Activated CD4-positive, alpha-beta T cell treated with anti-CD3 and anti-CD28 coated beads for 36 hours (primary cell): ENCODE data around the gene TNFRSF14. TPM values are rescaled to one million over a fixed set of nuclear protein-coding genes. Genes with fewer than 3 reads are reported as not detected.
A peak's percentile ranks its signal among the peaks of the same experiment; 100 is the strongest.

Source experiments
- ATAC-seq: fragments of 200-7000 bp; cut with Tn5 transposase; one replicate; pipeline ENCODE4 v1.10.0; 2021; ENCODE audit warnings: mild to moderate bottlenecking, moderate library complexity
- CTCF ChIA-PET: fragments of 350-600 bp; sonication (Branson Sonifier 250); formaldehyde crosslinking; loops from one replicate; lab custom pipeline; 2021; ENCODE audit warnings: antibody characterized with exemption; lab: Charles Lee
- POLR2A ChIA-PET: fragments of 350-600 bp; sonication (Branson Sonifier 250); formaldehyde crosslinking; loops from one replicate; lab custom pipeline; 2021; ENCODE audit warnings: antibody characterized with exemption, inconsistent platforms; lab: Charles Lee
- DNase-seq: peaks from one replicate; pipeline ENCODE4 v3.0.0-alpha.2; 2020
- H3K27ac Mint-ChIP-seq: one replicate; pipeline ENCODE4 v1.8.0; 2021; ENCODE audit warnings: mixed read lengths
- H3K27me3 Mint-ChIP-seq: one replicate; pipeline ENCODE4 v1.8.0; 2021; ENCODE audit warnings: mixed read lengths
- H3K36me3 Mint-ChIP-seq: one replicate; pipeline ENCODE4 v1.8.0; 2021; ENCODE audit warnings: low read depth, mixed read lengths
- H3K4me1 Mint-ChIP-seq: one replicate; pipeline ENCODE4 v1.8.0; 2021; ENCODE audit warnings: mixed read lengths
- H3K4me3 Mint-ChIP-seq: one replicate; pipeline ENCODE4 v1.8.0; 2021; ENCODE audit warnings: mild to moderate bottlenecking, moderate library complexity, mixed read lengths
- H3K9me3 Mint-ChIP-seq: one replicate; pipeline ENCODE4 v1.8.0; 2021; ENCODE audit warnings: low read depth, mixed read lengths
- intact Hi-C, 2 experiments: fragments of 100-400 bp; cut with DNase I in 1 of 2; cut with micrococcal nuclease in 1 of 2; formaldehyde crosslinking; loops; one replicate each; pipeline versions ENCODE4 v1.14.2 to v1.15.1; 2022 to 2024; cut with DNase I, micrococcal nuclease
- total RNA-seq, 2 experiments: library from RNA; stranded (reverse); gene quantifications; one replicate each; pipeline ENCODE4 v1.2.3, GENCODE V29; 2021

TNFRSF14 gene
- total RNA-seq, 2 experiments from 2014 or later = 135 to 145 TPM

DNA sequence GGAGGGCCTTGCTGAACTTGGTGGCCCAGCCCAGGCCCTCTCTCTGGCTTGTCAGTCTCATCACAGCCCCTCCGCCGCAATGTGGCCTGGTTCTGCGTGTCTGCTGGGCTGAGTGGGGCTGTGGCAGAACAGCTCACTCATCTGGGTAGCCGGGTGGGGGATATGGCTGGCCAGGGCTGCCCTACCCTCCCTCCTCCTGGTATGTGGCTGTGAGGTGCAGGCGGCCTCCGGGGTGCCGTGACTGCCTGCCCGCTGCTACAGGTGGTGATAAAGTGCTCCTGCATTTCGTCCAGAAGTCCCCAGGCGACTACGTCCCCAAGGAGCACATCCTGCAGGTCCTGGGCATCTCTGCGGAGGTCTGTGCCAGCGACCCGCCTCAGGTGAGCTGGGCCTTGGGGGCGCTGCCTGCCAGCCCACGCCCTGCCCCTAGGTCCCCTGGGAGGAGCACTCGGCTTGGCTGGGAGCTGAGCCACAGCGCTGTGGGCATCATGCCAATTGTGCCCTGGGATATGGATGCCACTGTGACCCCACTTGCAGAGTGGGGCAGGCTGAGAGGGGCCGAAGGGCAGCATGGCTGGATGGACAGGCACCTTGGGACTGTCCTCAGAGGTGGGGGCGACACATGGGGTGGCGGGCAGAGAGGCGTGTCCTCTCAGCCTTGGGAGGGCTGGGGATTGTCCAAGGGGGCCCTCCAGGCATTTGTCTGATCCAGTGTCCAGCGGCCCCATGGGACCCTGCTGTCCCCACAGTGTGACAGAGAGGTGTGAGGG, 32.7 kb downstream of the TNFRSF14 start:
- no peak for ATAC-seq
- no peak for DNase-seq
- ChIA-PET CTCF (interaction anchor here (0.7 kb wide), 1 partner anchor 92 kb away, joined by 3 read pairs; no protein-coding TSS in a partner anchor), POLR2A (no interaction called here)
- Mint-ChIP-seq H3K9me3 (no peaks in the 10 kb centered on the region), H3K36me3 (peaks cover 12% of the 10 kb centered on the region), H3K4me1 (peaks cover 22% of the 10 kb centered on the region), H3K4me3 (peak overlapping the region; percentile 82), H3K27me3 (no peaks in the 10 kb centered on the region), H3K27ac (no peak overlapping the region)
- intact Hi-C loops = loop anchor here in 1 of 2 experiments (5.0 to 10.0 kb wide), 2 partner anchors 334 to 1183 kb away; partner anchors contain the start of gene SMIM1

- intact Hi-C loops = loop anchor here in 1 of 2 experiments (5.0 to 10.0 kb wide), 2 partner anchors 335 to 1183 kb away; partner anchors contain the start of gene SMIM1
- Mint-ChIP-seq H3K27ac (no peak overlapping the region), H3K27me3 (no peaks in the 10 kb centered on the region), H3K4me1 (peaks cover 14% of the 10 kb centered on the region), H3K9me3 (no peaks in the 10 kb centered on the region), H3K36me3 (peaks cover 6% of the 10 kb centered on the region), H3K4me3 (no peak overlapping the region)
- CTCF ChIA-PET = interaction anchor here (0.6 to 0.9 kb wide), 2 partner anchors 41 to 81 kb away, joined by 3 read pairs; no protein-coding TSS in a partner anchor
- no peak for DNase-seq
- no peak for ATAC-seq
- POLR2A ChIA-PET = no interaction called here
These were observed 33.5 kb downstream of the TNFRSF14 start for GRCh38 chr1:2589431-2590232.

DNA sequence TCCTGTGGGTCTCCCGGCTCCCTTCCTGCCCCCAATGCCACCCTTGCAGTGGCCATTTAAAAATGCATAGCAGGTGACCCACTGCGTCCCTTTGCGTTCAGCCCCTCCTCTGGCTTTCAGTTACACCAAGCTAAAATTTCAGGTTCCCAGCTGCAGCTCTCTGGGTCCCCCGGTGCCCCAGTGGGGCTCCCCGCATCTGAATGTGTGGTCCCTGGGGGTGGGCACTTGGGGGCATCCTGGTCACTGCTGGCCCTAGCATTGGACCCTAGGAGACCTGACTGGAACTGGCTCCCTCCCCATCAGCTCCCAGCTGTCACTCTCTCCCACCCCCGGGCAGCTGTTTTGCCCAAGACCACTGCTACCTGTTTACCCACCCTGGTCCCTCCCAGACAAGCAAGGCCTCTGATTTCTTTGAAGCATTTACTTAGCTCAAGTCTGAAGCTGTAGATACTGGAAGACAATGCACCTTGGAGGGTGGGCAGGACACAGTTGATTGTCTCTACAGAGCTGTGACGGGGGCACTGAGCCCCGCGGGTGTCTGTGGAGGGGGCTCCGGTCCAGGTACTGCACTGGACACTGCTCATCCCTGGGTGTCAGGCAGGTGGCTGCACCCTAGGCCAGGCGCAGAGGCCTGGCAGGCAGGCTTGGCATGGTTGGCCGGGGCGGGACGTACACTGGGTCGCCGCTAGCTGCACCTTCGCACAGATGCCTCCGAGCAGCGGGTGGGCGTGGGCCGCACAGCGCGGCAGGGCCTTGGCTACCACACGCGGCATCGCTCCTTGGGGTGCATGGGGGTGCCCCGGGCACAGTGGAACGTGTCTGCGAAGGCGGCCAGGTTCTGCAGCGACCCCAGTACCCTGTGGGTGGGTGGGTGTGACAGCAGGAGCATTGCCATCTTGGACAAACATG, 34.3 kb downstream of the TNFRSF14 start:
- ATAC-seq (no peak), DNase-seq (no peak)
- Mint-ChIP-seq H3K27ac (no peak overlapping the region), H3K9me3 (no peaks in the 10 kb centered on the region), H3K27me3 (no peaks in the 10 kb centered on the region), H3K4me3 (no peak overlapping the region), H3K4me1 (peaks cover 8% of the 10 kb centered on the region), H3K36me3 (peaks cover 3% of the 10 kb centered on the region)
- intact Hi-C loops = no loop called here
- ChIA-PET CTCF (interaction anchor here (0.9 kb wide), 1 partner anchor 42 kb away, joined by 3 read pairs; no protein-coding TSS in a partner anchor), POLR2A (no interaction called here)

DNA sequence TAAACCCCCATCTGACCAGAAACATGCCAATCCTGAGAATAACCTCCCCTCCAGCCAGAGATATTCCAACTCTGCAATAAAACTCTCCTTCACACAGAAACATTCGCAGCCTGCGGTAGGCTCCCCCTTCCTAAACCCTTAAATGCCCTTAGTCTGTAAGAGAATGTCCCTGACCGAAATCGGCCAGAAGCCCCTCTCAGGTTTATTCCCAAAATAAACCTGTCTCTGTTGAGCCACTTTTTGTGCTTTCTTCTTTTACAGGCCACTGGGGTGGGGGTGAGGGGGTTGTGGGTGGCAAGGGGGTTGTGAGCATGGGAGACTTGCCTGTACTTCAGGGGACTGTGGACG, 35.0 kb downstream of the TNFRSF14 start:
- Mint-ChIP-seq H3K9me3 (no peaks in the 10 kb centered on the region), H3K36me3 (peaks cover 3% of the 10 kb centered on the region), H3K4me3 (no peak overlapping the region), H3K27me3 (no peaks in the 10 kb centered on the region), H3K27ac (no peak overlapping the region), H3K4me1 (peaks cover 7% of the 10 kb centered on the region)
- CTCF ChIA-PET = no interaction called here
- DNase-seq (no peak), ATAC-seq (no peak)
- intact Hi-C loops = no loop called here
- POLR2A ChIA-PET = no interaction called here

DNA sequence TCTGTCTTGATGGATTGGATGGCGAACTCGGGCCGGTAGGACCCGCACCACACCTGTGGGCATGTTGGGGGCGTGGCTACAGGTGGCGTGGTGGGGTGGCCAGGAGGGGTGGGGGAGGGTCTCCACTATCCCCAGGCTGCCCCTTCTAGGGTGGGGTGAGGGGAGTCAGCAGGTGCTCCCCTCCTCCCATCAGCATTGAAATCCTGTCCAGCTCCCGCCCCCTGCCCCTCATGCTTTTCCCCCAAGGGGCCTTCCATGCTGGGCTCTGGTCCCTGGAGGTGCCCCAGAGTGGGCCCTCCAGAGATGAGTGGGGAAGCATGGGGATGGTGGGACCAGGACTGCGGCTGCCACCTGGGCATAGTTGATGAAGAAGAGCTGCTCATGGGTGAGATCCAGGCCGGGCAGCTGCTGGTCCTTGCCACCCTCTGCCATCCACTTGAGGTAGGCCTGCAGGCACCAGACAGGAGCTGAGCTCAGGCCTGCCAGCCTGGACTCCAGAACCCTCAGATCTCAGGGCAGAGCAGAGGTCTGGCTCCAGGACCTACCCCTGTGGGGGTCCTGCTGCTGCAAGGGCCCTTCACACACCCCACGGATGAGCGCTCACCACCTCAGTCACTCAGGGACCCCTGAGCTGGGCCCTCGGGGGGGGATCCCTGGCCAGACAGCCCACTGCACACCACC, 35.5 kb downstream of the TNFRSF14 start:
- ChIA-PET CTCF (no interaction called here), POLR2A (no interaction called here)
- DNase-seq (no peak), ATAC-seq (no peak)
- peaks cover 7% of the 10 kb centered on the region for H3K4me1 Mint-ChIP-seq
- no peak overlapping the region for H3K4me3 Mint-ChIP-seq
- no peaks in the 10 kb centered on the region for H3K27me3 Mint-ChIP-seq
- H3K9me3 Mint-ChIP-seq = no peaks in the 10 kb centered on the region
- peaks cover 3% of the 10 kb centered on the region for H3K36me3 Mint-ChIP-seq
- no peak overlapping the region for H3K27ac Mint-ChIP-seq
- intact Hi-C loops = no loop called here

DNA sequence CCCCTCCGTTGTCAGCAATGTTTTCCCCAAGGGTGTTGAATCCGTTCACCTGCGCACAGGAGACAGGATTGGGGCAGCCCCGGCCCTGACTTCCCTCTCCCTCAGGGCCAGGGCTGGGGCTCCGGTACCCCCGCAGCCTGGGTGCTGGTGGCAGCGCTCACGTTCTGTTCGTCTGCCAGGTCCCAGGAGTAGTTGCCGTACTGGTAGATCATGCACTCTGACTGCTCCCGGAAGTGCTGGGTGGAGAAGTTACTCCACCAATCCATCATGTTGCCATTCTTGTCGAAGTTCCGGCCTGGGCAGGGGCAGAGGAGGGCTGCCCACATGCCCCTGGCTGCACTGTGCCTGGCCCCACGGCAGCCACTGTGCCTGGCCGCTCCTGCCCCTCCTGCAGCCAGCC, 36.5 kb downstream of the TNFRSF14 start:
- intact Hi-C loops = no loop called here
- peak overlapping the region; percentile 37 for H3K27ac Mint-ChIP-seq
- POLR2A ChIA-PET = no interaction called here
- H3K4me1 Mint-ChIP-seq = peaks cover 5% of the 10 kb centered on the region
- no peaks in the 10 kb centered on the region for H3K27me3 Mint-ChIP-seq
- CTCF ChIA-PET = no interaction called here
- H3K9me3 Mint-ChIP-seq = no peaks in the 10 kb centered on the region
- H3K4me3 Mint-ChIP-seq = peak overlapping the region; percentile 47
- DNase-seq = no peak
- peak; percentile 30 for ATAC-seq
- H3K36me3 Mint-ChIP-seq = peaks cover 3% of the 10 kb centered on the region

GRCh38 chr1:2593251-2593878, 37.2 kb downstream of the TNFRSF14 start:
- CTCF ChIA-PET = no interaction called here
- intact Hi-C loops = no loop called here
- no peaks in the 10 kb centered on the region for H3K9me3 Mint-ChIP-seq
- no peak overlapping the region for H3K4me3 Mint-ChIP-seq
- ATAC-seq (no peak), DNase-seq (no peak)
- POLR2A ChIA-PET = no interaction called here
- H3K36me3 Mint-ChIP-seq = peaks cover 3% of the 10 kb centered on the region
- no peak overlapping the region for H3K27ac Mint-ChIP-seq
- peaks cover 3% of the 10 kb centered on the region for H3K4me1 Mint-ChIP-seq
- H3K27me3 Mint-ChIP-seq = no peaks in the 10 kb centered on the region

GRCh38 chr1:2594001-2594640, 38.0 kb downstream of the TNFRSF14 start:
- Mint-ChIP-seq H3K27ac (no peak overlapping the region), H3K9me3 (peaks cover 4% of the 10 kb centered on the region), H3K36me3 (peaks cover 3% of the 10 kb centered on the region), H3K4me3 (no peak overlapping the region), H3K4me1 (peaks cover 3% of the 10 kb centered on the region), H3K27me3 (no peaks in the 10 kb centered on the region)
- DNase-seq (peak; percentile 3), ATAC-seq (no peak)
- POLR2A ChIA-PET = no interaction called here
- intact Hi-C loops = no loop called here
- CTCF ChIA-PET = no interaction called here

DNA sequence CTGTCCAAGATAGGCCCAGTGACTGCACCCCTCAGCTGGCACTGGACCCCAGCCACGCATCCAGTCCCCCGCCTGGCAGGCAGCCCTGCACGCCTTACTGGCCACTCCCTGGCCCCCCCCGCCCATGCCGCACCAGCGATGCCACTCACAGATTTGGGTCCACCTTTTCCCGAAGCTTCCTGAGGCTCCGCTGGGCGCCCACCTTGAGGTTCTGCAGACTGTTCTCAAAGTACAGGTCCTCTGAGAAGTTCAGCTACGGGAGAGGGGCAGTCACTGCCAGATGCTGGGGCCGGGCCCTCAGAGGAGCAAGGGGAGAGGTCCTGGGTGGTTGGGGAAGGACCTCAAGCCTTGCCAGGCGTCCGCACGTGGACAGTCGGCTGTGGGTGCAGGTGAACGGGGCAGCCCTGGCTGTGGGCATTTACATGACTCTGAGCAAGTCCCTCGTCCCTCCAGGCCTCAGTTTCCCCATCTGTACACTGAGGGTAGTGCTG, 38.5 kb downstream of the TNFRSF14 start:
- no peak overlapping the region for H3K27ac Mint-ChIP-seq
- intact Hi-C loops = no loop called here
- POLR2A ChIA-PET = no interaction called here

GRCh38 chr1:2595261-2595811, 39.2 kb downstream of the TNFRSF14 start:
- ChIA-PET CTCF (no interaction called here), POLR2A (no interaction called here)
- Mint-ChIP-seq H3K4me1 (peaks cover 3% of the 10 kb centered on the region), H3K36me3 (no peaks in the 10 kb centered on the region), H3K9me3 (peaks cover 4% of the 10 kb centered on the region), H3K27ac (no peak overlapping the region), H3K27me3 (no peaks in the 10 kb centered on the region), H3K4me3 (no peak overlapping the region)
- intact Hi-C loops = no loop called here
- DNase-seq (peak; percentile 2), ATAC-seq (no peak)

More for the DNA sequence above, 38.5 kb downstream of the TNFRSF14 start:
- Mint-ChIP-seq H3K27me3 (no peaks in the 10 kb centered on the region), H3K9me3 (peaks cover 4% of the 10 kb centered on the region), H3K4me3 (no peak overlapping the region), H3K4me1 (peaks cover 3% of the 10 kb centered on the region), H3K36me3 (no peaks in the 10 kb centered on the region)
- DNase-seq (peak; percentile 3), ATAC-seq (no peak)
- CTCF ChIA-PET = no interaction called here
